HL-60 (cell line): ENCODE results near the gene MICALL2.
"Not testable (repeated sequence)": the region's sequence is repeated elsewhere in the genome, so short reads cannot be mapped to it uniquely, and the experiment has no call there.

Source experiments
- CTCF ChIP-seq: IDR thresholded peaks from one replicate; pipeline ENCODE4 v1.5.1; 2011; ENCODE audit warnings: low read length, control low read depth, inconsistent platforms; ENCODE audit not compliant: insufficient read depth
- REST ChIP-seq: IDR thresholded peaks from 2 replicates; pipeline ENCODE4 v1.6.1; 2012; ENCODE audit warnings: low read depth; ENCODE audit not compliant: insufficient replicate concordance

DNA sequence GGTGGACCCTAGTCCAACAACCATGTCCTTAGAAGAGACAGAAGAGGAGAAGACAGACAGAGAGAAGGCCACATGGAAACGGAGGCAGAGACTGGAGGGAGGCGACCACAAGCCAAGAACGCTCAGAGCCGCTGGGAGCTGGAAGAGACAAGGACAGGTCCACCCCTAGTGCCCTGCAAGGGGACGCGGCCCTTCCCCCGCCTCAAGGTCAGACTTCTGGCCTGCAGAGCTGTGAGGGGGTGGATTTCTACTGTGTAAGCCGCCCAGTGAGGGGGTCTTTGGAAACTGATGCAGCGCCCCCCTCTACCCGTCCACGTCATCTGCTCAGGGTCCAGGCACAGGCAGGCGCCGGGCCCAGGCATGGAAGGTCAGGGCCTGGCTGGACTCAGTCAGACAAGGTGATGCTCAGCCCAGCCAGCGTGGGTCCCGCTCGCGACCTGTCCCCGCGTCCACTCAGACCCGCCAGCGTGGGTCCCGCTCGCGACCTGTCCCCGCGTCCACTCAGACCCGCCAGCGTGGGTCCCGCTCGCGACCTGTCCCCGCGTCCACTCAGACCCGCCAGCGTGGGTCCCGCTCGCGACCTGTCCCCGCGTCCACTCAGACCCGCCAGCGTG, 15.6 kb downstream of the MICALL2 start:
- not testable (repeated sequence) for TF ChIP-seq CTCF, REST
